ENCODE data around the gene CDKN1C.

GRCh38 chr11:2869134-2869526 is 16.4 kb downstream of the CDKN1C start:
- TF ChIP-seq ZNF140 (tag by site-specific recombination; IDR thresholded peaks at IDR 0.05) (no peak), CTCF (tag by site-specific recombination; IDR thresholded peaks at IDR 0.05) (no peak), PBX3 (CRISPR knock-in tag; IDR thresholded peaks at IDR 0.05) (no peak), ZNF660 (tag by site-specific recombination; IDR thresholded peaks at IDR 0.05) (no peak), ZNF777 (tag by site-specific recombination; IDR thresholded peaks at IDR 0.05; ENCODE audit: borderline replicate concordance) (no peak), ZNF530 (tag by site-specific recombination; IDR thresholded peaks at IDR 0.05; ENCODE audit: low read depth) (no peak), KLF9 (tag by site-specific recombination; IDR thresholded peaks at IDR 0.05; ENCODE audit: low read depth) (no peak), ZNF10 (tag by site-specific recombination; IDR thresholded peaks at IDR 0.05) (no peak), ZBTB48 (tag by site-specific recombination; IDR thresholded peaks at IDR 0.05) (no peak), ATF2 (tag by site-specific recombination; IDR thresholded peaks at IDR 0.05; ENCODE audit: low read depth) (no peak), PRDM10 (tag by site-specific recombination; IDR thresholded peaks at IDR 0.05) (no peak), MYNN (tag by site-specific recombination; IDR thresholded peaks at IDR 0.05; ENCODE audit: borderline replicate concordance) (no peak)
